H1 (cell line): ENCODE results near the gene KIF1B. TPM values are rescaled to one million over a fixed set of nuclear protein-coding genes. Genes with fewer than 3 reads are reported as not detected.

ENCODE experiments used
- CTCF ChIA-PET: fragments of 300-600 bp; sonication (Branson Sonifier 250); formaldehyde crosslinking; loops from one replicate; lab custom pipeline; 2021; ENCODE audit not compliant: partially characterized antibody; lab: Charles Lee
- POLR2A ChIA-PET: fragments of 300-600 bp; sonication (Branson Sonifier 250); formaldehyde crosslinking; loops from one replicate; lab custom pipeline; 2021; ENCODE audit warnings: inconsistent platforms; ENCODE audit not compliant: partially characterized antibody; lab: Charles Lee
- DNase-seq, 2 experiments: peaks; one replicate each; pipeline versions ENCODE4 v3.0.0 to v3.0.0-alpha.2; 2010 to 2022; ENCODE audit warnings: low spot score in 2 of 2, low read depth in 1 of 2, mixed read lengths in 1 of 2
- FAIRE-seq: peaks from 2 replicates; lab custom pipeline; 2011; peaks lifted over from hg19 to GRCh38; lab: Jason Lieb, UNC
- H2AFZ ChIP-seq: 2 replicates; pipeline ENCODE4 v1.8.1; 2012; ENCODE audit warnings: low read length, inconsistent platforms
- H2AK5ac ChIP-seq: 2 replicates; pipeline ENCODE4 v1.6.1; 2013; ENCODE audit warnings: low read depth, low read length
- H2BK120ac ChIP-seq: replicated peaks from 2 replicates; pipeline ENCODE3; 2013; ENCODE audit warnings: low read depth, low read length, inconsistent platforms
- H2BK12ac ChIP-seq: 2 replicates; pipeline ENCODE4 v1.6.1; 2013; ENCODE audit warnings: low read depth, low read length
- H2BK15ac ChIP-seq: 2 replicates; pipeline ENCODE4 v1.6.1; 2013; ENCODE audit warnings: low read length
- H2BK20ac ChIP-seq: 2 replicates; pipeline ENCODE4 v1.6.1; 2013; ENCODE audit warnings: low read length
- H2BK5ac ChIP-seq: 2 replicates; pipeline ENCODE4 v1.6.1; 2013; ENCODE audit warnings: low read depth, low read length
- H3K14ac ChIP-seq: 2 replicates; pipeline ENCODE4 v1.6.1; 2013; ENCODE audit warnings: inconsistent platforms; ENCODE audit not compliant: insufficient read length
- H3K18ac ChIP-seq: 2 replicates; pipeline ENCODE4 v1.6.1; 2013; ENCODE audit warnings: low read length; ENCODE audit errors: extremely low read depth
- H3K23ac ChIP-seq: 2 replicates; pipeline ENCODE4 v1.6.1; 2013; ENCODE audit warnings: inconsistent platforms; ENCODE audit not compliant: insufficient read length
- H3K23me2 ChIP-seq: 2 replicates; pipeline ENCODE4 v1.6.1; 2013; ENCODE audit warnings: low read depth, low read length
- H3K27ac ChIP-seq: 2 replicates; pipeline ENCODE4 v1.6.1; 2011; ENCODE audit warnings: low read depth, low read length, inconsistent platforms
- H3K27me3 ChIP-seq, 4 experiments: replicated peaks in 1 of 4; 1 replicate in 1 of 4; 2 replicates in 3 of 4; pipeline versions ENCODE4 v1.6.1 to v1.8.1; 2011 to 2013; ENCODE audit warnings: low read length in 3 of 4, mild to moderate bottlenecking in 3 of 4, inconsistent platforms in 2 of 4, mixed read lengths in 2 of 4, moderate library complexity in 1 of 4; ENCODE audit not compliant: control insufficient read depth in 3 of 4, insufficient read depth in 3 of 4; ENCODE audit errors: extremely low read depth in 1 of 4
- H3K36me3 ChIP-seq, 4 experiments: 2 replicates each; pipeline versions ENCODE4 v1.6.1 to v1.8.1; 2011 to 2013; ENCODE audit warnings: mild to moderate bottlenecking in 4 of 4, low read length in 3 of 4, moderate library complexity in 2 of 4, control low read depth in 1 of 4, inconsistent platforms in 1 of 4; ENCODE audit not compliant: insufficient read depth in 4 of 4, control insufficient read depth in 2 of 4
- H3K4ac ChIP-seq: replicated peaks from 2 replicates; pipeline ENCODE3; 2013; ENCODE audit warnings: low read length, low read depth, mixed read lengths, inconsistent platforms; ENCODE audit not compliant: insufficient read length
- H3K4me1 ChIP-seq, 4 experiments: replicated peaks in 1 of 4; 1 replicate in 1 of 4; 2 replicates in 3 of 4; pipeline versions ENCODE4 v1.6.1 to v1.8.1; 2011 to 2013; ENCODE audit warnings: low read length in 3 of 4, inconsistent platforms in 2 of 4, mixed read lengths in 1 of 4; ENCODE audit not compliant: insufficient read depth in 4 of 4, control insufficient read depth in 3 of 4
- H3K4me2 ChIP-seq, 2 experiments: 2 replicates each; pipeline versions ENCODE4 v1.6.1 to v1.8.1; 2011 to 2013; ENCODE audit warnings: low read depth in 2 of 2, low read length in 2 of 2, control low read depth in 1 of 2, inconsistent platforms in 1 of 2, mild to moderate bottlenecking in 1 of 2; ENCODE audit not compliant: insufficient read depth in 1 of 2
- H3K4me3 ChIP-seq, 4 experiments: fragments of 200-600, 300-600 bp in 1 of 4; sonication (generic), shearing (Covaris generic), sonication (Bioruptor Twin) in 1 of 4; 2 replicates each; pipeline versions ENCODE4 v1.5.1 to v1.8.1; 2011 to 2016; ENCODE audit warnings: low read length in 4 of 4, low read depth in 3 of 4, control low read depth in 2 of 4, inconsistent platforms in 2 of 4, mild to moderate bottlenecking in 2 of 4, mixed read lengths in 1 of 4, moderate library complexity in 1 of 4; ENCODE audit not compliant: insufficient read depth in 2 of 4; ENCODE audit errors: extremely low read depth in 1 of 4
- H3K56ac ChIP-seq: replicated peaks from 2 replicates; pipeline ENCODE3; 2013; ENCODE audit warnings: low read depth, mild to moderate bottlenecking, mixed read lengths, low read length, inconsistent platforms; ENCODE audit not compliant: insufficient read length
- H3K79me1 ChIP-seq: 2 replicates; pipeline ENCODE4 v1.6.1; 2013; ENCODE audit warnings: low read depth, low read length, control low read depth
- H3K79me2 ChIP-seq, 2 experiments: 2 replicates each; pipeline versions ENCODE4 v1.6.1 to v1.8.1; 2012 to 2013; ENCODE audit warnings: low read length in 2 of 2, mild to moderate bottlenecking in 2 of 2, inconsistent platforms in 1 of 2; ENCODE audit not compliant: insufficient read depth in 2 of 2, control insufficient read depth in 1 of 2
- H3K9ac ChIP-seq, 4 experiments: replicated peaks in 1 of 4; 1 replicate in 1 of 4; 2 replicates in 3 of 4; pipeline versions ENCODE4 v1.6.1 to v1.8.1; 2011 to 2013; ENCODE audit warnings: low read depth in 3 of 4, low read length in 3 of 4, control low read depth in 2 of 4, mild to moderate bottlenecking in 2 of 4, moderate library complexity in 2 of 4, inconsistent platforms in 1 of 4; ENCODE audit errors: extremely low read depth in 1 of 4
- H3K9me3 ChIP-seq, 2 experiments: 2 replicates each; pipeline versions ENCODE4 v1.6.1 to v1.8.1; 2012 to 2013; ENCODE audit warnings: mild to moderate bottlenecking in 2 of 2, moderate library complexity in 2 of 2, control low read depth in 1 of 2, inconsistent platforms in 1 of 2, low read depth in 1 of 2, low read length in 1 of 2, mixed read lengths in 1 of 2; ENCODE audit not compliant: insufficient read depth in 2 of 2
- H4K20me1 ChIP-seq, 2 experiments: replicated peaks in 1 of 2; 2 replicates each; pipeline versions ENCODE3 to v1.8.1; 2011 to 2013; ENCODE audit warnings: inconsistent platforms in 2 of 2, low read length in 2 of 2, mild to moderate bottlenecking in 1 of 2; ENCODE audit not compliant: insufficient read depth in 2 of 2, control insufficient read depth in 1 of 2
- H4K5ac ChIP-seq: 2 replicates; pipeline ENCODE4 v1.6.1; 2013; ENCODE audit warnings: low read length, low read depth, mixed read lengths, inconsistent platforms; ENCODE audit not compliant: insufficient read length
- H4K8ac ChIP-seq: 2 replicates; pipeline ENCODE4 v1.8.0; 2013; ENCODE audit warnings: mild to moderate bottlenecking, moderate library complexity, low read length, inconsistent platforms; ENCODE audit not compliant: insufficient read depth; ENCODE audit errors: extremely low read depth
- H4K91ac ChIP-seq: replicated peaks from 2 replicates; pipeline ENCODE3; 2013; ENCODE audit warnings: low read length, mixed read lengths, inconsistent platforms; ENCODE audit not compliant: insufficient read length
- BACH1 ChIP-seq: IDR thresholded peaks from 2 replicates; pipeline ENCODE4 v1.6.1; 2012; ENCODE audit warnings: low read length, improper control_type of control experiment
- CHD1 ChIP-seq: IDR thresholded peaks from 2 replicates; pipeline ENCODE4 v1.6.1; 2012; ENCODE audit warnings: low read depth, low read length, improper control_type of control experiment
- EZH2 ChIP-seq: fragments of 200-600 bp; sonication (generic); IDR thresholded peaks from 2 replicates; pipeline ENCODE4 v1.7.1; 2012; ENCODE audit warnings: low read depth, mild to moderate bottlenecking, moderate library complexity, low read length, inconsistent platforms; ENCODE audit not compliant: severe bottlenecking
- GTF2F1 ChIP-seq: IDR thresholded peaks from 2 replicates; pipeline ENCODE4 v1.6.1; 2012; ENCODE audit warnings: low read depth, low read length, improper control_type of control experiment, borderline replicate concordance
- MAFK ChIP-seq: IDR thresholded peaks from 2 replicates; pipeline ENCODE4 v1.6.1; 2012; ENCODE audit warnings: low read depth, mild to moderate bottlenecking, improper control_type of control experiment, low read length
- WGBS, 2 experiments: shearing (Covaris generic) in 1 of 2; methylation state at CpG; one replicate each; pipeline versions ENCODE4 v1.1.6 to v1.1.7; 2013 to 2015; ENCODE audit warnings: low lambda C conversion rate in 2 of 2, mixed read lengths in 2 of 2, inconsistent platforms in 1 of 2, low coverage in 1 of 2, missing lambda C conversion rate in 1 of 2; ENCODE audit not compliant: insufficient replicate concordance in 2 of 2, insufficient coverage in 1 of 2, insufficient read length in 1 of 2; ENCODE audit errors: extremely low coverage in 1 of 2, missing lambda C conversion rate in 1 of 2; 5-methylcytosine and 5-hydroxymethylcytosine counted together
- polyA plus RNA-seq, 7 experiments: library from polyadenylated mRNA; depleted of rRNA in 3 of 7; stranded (reverse) in 5 of 7; unstranded in 2 of 7; fragments of >200 nt in 5 of 7; fragments of 200-250 nt in 2 of 7; gene quantifications; 1 replicate in 5 of 7; 2 replicates in 1 of 7; 4 replicates in 1 of 7; pipeline versions ENCODE4 v1.2.1 to v1.2.3, GENCODE V29; 2011 to 2013; ENCODE audit warnings: missing spikeins in 2 of 7, mixed read lengths in 2 of 7
- total RNA-seq: library from RNA; stranded (reverse); fragmentation: NEBNext Ultra II Directional; extraction: Animal tissue kit (Norgen Biotek cat#: 25700); gene quantifications from 2 replicates; pipeline ENCODE4 v1.2.1, GENCODE V29; 2021
- TF ChIP-seq, protein P1 (sequence below): IDR thresholded peaks from 2 replicates; pipeline ENCODE4 v1.6.1; 2011; ENCODE audit warnings: low read depth, mild to moderate bottlenecking, low read length; ENCODE audit not compliant: insufficient read depth

The KIF1B gene
- total and polyA plus RNA-seq, 2 of the 8 experiments (the other 6 are each of a cell fraction or from before 2014, with no cell fraction given), result 39.1 to 74.2 TPM

GRCh38 chr1:10387677-10388386, 177.5 kb downstream of the KIF1B start:
- CTCF ChIA-PET, result interaction anchor here (0.6 to 4.7 kb wide), 7 partner anchors 11 to 667 kb away, joined by 3 to 26 read pairs (median 6); partner anchors contain the start of genes CENPS and PGD

More at GRCh38 chr1:10387677-10388386, 177.5 kb downstream of the KIF1B start:
- H4K20me1 ChIP-seq, result no peaks in the 10 kb centered on the region
- no peak overlapping the region for H2BK20ac ChIP-seq
- no peak overlapping the region for H3K14ac ChIP-seq
- H4K5ac ChIP-seq, result no peak overlapping the region
- no peaks in the 10 kb centered on the region for H3K27me3 ChIP-seq
- no peak overlapping the region for H4K91ac ChIP-seq
- H2BK12ac ChIP-seq, result no peak overlapping the region
- peak overlapping the region; percentile 66 for H3K27ac ChIP-seq
- no peak overlapping the region for H2BK15ac ChIP-seq
- no peak overlapping the region for H3K4ac ChIP-seq
- POLR2A ChIA-PET, result interaction anchor here (0.8 to 8.2 kb wide), 7 partner anchors 10 to 796 kb away, joined by 3 to 72 read pairs (median 3); partner anchors contain the start of genes KIF1B and PGD
- no peaks in the 10 kb centered on the region for H3K9me3 ChIP-seq
- peaks cover 0 to 5% (median 0%) of the 10 kb centered on the region in 4 experiments; a peak in 3 of 7 replicates for H3K4me1 ChIP-seq
- no peak overlapping the region for H3K9ac ChIP-seq
- WGBS, 2 experiments, result 81% methylated on average over 3 of the region's 3 CpGs; no CpG with 5 or more reads in 1 of the 2 experiments
- no peaks in the 10 kb centered on the region for H3K79me2 ChIP-seq
- H2BK5ac ChIP-seq, result no peak overlapping the region; the same call in 1 of the 2 replicates
- H3K4me2 ChIP-seq, result no peak overlapping the region; a peak in 1 of 4 replicates
- no peak overlapping the region for H2BK120ac ChIP-seq
- DNase-seq (no peak), FAIRE-seq (no peak)
- no peak overlapping the region for H3K4me3 ChIP-seq
- no peaks in the 10 kb centered on the region for H3K23me2 ChIP-seq
- H4K8ac ChIP-seq, result no peak overlapping the region
- peaks cover 0 to 4% (median 0%) of the 10 kb centered on the region in 4 experiments; a peak in 1 of 8 replicates for H3K36me3 ChIP-seq
- H3K18ac ChIP-seq, result no peak overlapping the region
- H2AFZ ChIP-seq, result no peak overlapping the region
- no peak overlapping the region for H2AK5ac ChIP-seq
- no peak overlapping the region for H3K23ac ChIP-seq
- peak; percentile 89 for TF ChIP-seq BACH1
- TF ChIP-seq EZH2, result no peak
- TF ChIP-seq GTF2F1, result no peak
- TF ChIP-seq, protein P1, sequence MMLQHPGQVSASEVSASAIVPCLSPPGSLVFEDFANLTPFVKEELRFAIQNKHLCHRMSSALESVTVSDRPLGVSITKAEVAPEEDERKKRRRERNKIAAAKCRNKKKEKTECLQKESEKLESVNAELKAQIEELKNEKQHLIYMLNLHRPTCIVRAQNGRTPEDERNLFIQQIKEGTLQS, result no peak
- no peak for TF ChIP-seq CHD1
- peak; percentile 61 for TF ChIP-seq MAFK
- no peaks in the 10 kb centered on the region; the same call in 1 of the 2 replicates for H3K79me1 ChIP-seq
- H3K56ac ChIP-seq, result no peak overlapping the region
